ENCODE measurements around the gene ARHGAP26. TPM values are rescaled to one million over a fixed set of nuclear protein-coding genes. Genes with fewer than 3 reads are reported as not detected.
A peak's percentile ranks its signal among the peaks of the same experiment; 100 is the strongest.

ARHGAP26 gene
- total and polyA plus RNA-seq, 2 experiments from 2014 or later: 9.5 to 16.8 TPM

GRCh38 chr5:143214890-143215289 lies 444.7 kb downstream of the ARHGAP26 start:
- Histone ChIP-seq H3K79me2 (replicated peaks; ENCODE audit: insufficient read depth) (no peaks in the 10 kb centered on the region), H3K4me1 (ENCODE audit: insufficient read depth) (0 out of 2 replicates have a peak, but pooled peaks cover 5% of the 10 kb centered on the region), H3K27me3 (ENCODE audit: insufficient read depth) (no peaks in the 10 kb centered on the region), H3K9me2 (ENCODE audit: insufficient read depth) (0 out of 2 replicates have a peak, but pooled peaks cover 5% of the 10 kb centered on the region), H3K27ac (ENCODE audit: low read depth) (no peak overlapping the region), H2AFZ (no peak overlapping the region), H3K4me3 (no peak overlapping the region), H3K4me2 (no peak overlapping the region), H4K20me1 (replicated peaks; ENCODE audit: insufficient read depth) (no peaks in the 10 kb centered on the region; the same call in 1 of the 2 replicates), H3F3A (replicated peaks; ENCODE audit: low read depth) (no peaks in the 10 kb centered on the region), H3K36me3 (ENCODE audit: insufficient read depth) (peaks cover 7% of the 10 kb centered on the region; the same call in 1 of the 2 replicates)
- TF ChIP-seq POLR2AphosphoS5 (IDR thresholded peaks at IDR 0.05; ENCODE audit: low read depth) (no peak), STAT1 (IDR thresholded peaks at IDR 0.05; ENCODE audit: unreplicated experiment) (no peak), EZH2phosphoT487 (IDR thresholded peaks at IDR 0.05; ENCODE audit: unreplicated experiment) (no peak), EZH2 (IDR thresholded peaks at IDR 0.05; ENCODE audit: low read depth, unreplicated experiment) (no peak), ZNF114 (CRISPR knock-in tag; IDR thresholded peaks at IDR 0.05) (no peak), CTCF (conservative IDR thresholded peaks at IDR 0.05; ENCODE audit: low read depth in 2 of 2) (no peak), JUNB (IDR thresholded peaks at IDR 0.05; ENCODE audit: unreplicated experiment) (no peak), ETS1 (IDR thresholded peaks at IDR 0.05) (no peak), REST (IDR thresholded peaks at IDR 0.05; ENCODE audit: unreplicated experiment) (no peak), ZNF331 (CRISPR knock-in tag; IDR thresholded peaks at IDR 0.05; ENCODE audit: low read depth) (no peak), NANOG (IDR thresholded peaks at IDR 0.05; ENCODE audit: borderline replicate concordance) (no peak), CREB1 (CRISPR knock-in tag; IDR thresholded peaks at IDR 0.05; ENCODE audit: low read depth) (no peak)
- TF ChIP-seq, protein P1, sequence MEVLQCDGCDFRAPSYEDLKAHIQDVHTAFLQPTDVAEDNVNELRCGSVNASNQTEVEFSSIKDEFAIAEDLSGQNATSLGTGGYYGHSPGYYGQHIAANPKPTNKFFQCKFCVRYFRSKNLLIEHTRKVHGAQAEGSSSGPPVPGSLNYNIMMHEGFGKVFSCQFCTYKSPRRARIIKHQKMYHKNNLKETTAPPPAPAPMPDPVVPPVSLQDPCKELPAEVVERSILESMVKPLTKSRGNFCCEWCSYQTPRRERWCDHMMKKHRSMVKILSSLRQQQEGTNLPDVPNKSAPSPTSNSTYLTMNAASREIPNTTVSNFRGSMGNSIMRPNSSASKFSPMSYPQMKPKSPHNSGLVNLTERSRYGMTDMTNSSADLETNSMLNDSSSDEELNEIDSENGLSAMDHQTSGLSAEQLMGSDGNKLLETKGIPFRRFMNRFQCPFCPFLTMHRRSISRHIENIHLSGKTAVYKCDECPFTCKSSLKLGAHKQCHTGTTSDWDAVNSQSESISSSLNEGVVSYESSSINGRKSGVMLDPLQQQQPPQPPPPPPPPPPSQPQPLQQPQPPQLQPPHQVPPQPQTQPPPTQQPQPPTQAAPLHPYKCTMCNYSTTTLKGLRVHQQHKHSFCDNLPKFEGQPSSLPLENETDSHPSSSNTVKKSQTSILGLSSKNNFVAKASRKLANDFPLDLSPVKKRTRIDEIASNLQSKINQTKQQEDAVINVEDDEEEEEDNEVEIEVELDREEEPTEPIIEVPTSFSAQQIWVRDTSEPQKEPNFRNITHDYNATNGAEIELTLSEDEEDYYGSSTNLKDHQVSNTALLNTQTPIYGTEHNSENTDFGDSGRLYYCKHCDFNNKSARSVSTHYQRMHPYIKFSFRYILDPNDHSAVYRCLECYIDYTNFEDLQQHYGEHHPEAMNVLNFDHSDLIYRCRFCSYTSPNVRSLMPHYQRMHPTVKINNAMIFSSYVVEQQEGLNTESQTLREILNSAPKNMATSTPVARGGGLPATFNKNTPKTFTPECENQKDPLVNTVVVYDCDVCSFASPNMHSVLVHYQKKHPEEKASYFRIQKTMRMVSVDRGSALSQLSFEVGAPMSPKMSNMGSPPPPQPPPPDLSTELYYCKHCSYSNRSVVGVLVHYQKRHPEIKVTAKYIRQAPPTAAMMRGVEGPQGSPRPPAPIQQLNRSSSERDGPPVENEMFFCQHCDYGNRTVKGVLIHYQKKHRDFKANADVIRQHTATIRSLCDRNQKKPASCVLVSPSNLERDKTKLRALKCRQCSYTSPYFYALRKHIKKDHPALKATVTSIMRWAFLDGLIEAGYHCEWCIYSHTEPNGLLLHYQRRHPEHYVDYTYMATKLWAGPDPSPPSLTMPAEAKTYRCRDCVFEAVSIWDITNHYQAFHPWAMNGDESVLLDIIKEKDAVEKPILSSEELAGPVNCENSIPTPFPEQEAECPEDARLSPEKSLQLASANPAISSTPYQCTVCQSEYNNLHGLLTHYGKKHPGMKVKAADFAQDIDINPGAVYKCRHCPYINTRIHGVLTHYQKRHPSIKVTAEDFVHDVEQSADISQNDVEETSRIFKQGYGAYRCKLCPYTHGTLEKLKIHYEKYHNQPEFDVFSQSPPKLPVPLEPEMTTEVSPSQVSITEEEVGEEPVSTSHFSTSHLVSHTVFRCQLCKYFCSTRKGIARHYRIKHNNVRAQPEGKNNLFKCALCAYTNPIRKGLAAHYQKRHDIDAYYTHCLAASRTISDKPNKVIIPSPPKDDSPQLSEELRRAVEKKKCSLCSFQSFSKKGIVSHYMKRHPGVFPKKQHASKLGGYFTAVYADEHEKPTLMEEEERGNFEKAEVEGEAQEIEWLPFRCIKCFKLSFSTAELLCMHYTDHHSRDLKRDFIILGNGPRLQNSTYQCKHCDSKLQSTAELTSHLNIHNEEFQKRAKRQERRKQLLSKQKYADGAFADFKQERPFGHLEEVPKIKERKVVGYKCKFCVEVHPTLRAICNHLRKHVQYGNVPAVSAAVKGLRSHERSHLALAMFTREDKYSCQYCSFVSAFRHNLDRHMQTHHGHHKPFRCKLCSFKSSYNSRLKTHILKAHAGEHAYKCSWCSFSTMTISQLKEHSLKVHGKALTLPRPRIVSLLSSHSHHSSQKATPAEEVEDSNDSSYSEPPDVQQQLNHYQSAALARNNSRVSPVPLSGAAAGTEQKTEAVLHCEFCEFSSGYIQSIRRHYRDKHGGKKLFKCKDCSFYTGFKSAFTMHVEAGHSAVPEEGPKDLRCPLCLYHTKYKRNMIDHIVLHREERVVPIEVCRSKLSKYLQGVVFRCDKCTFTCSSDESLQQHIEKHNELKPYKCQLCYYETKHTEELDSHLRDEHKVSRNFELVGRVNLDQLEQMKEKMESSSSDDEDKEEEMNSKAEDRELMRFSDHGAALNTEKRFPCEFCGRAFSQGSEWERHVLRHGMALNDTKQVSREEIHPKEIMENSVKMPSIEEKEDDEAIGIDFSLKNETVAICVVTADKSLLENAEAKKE (CRISPR knock-in tag; IDR thresholded peaks at IDR 0.05): no peak
- peaks cover 3% of the 10 kb centered on the region for H3K27me3 Mint-ChIP-seq (ENCODE audit: insufficient read depth, low read depth, poor library complexity)
- H3K4me1 Mint-ChIP-seq: peaks cover 25% of the 10 kb centered on the region
- H3K9me3 Mint-ChIP-seq: no peaks in the 10 kb centered on the region
- no peak overlapping the region for H3K4me3 Mint-ChIP-seq
- no peaks in the 10 kb centered on the region for H3K36me3 Mint-ChIP-seq (ENCODE audit: low read depth)
- H3K27ac Mint-ChIP-seq: no peak overlapping the region
- DNase-seq (ENCODE audit: low spot score) (no peak), ATAC-seq (peak; percentile 50; the same call in 2 of the 3 replicates)

All from GM23338 (cell line).